HG03139 (cell line): ENCODE measurements around the gene MUC16.
"Not testable (repeated sequence)": the region's sequence is repeated elsewhere in the genome, so short reads cannot be mapped to it uniquely, and the experiment has no call there.

Source experiments
- ATAC-seq: cut with Tn5 transposase; IDR thresholded peaks from one replicate; pipeline ENCODE4 v1.9.1; 2021; ENCODE audit not compliant: unreplicated experiment

MUC16 gene

DNA sequence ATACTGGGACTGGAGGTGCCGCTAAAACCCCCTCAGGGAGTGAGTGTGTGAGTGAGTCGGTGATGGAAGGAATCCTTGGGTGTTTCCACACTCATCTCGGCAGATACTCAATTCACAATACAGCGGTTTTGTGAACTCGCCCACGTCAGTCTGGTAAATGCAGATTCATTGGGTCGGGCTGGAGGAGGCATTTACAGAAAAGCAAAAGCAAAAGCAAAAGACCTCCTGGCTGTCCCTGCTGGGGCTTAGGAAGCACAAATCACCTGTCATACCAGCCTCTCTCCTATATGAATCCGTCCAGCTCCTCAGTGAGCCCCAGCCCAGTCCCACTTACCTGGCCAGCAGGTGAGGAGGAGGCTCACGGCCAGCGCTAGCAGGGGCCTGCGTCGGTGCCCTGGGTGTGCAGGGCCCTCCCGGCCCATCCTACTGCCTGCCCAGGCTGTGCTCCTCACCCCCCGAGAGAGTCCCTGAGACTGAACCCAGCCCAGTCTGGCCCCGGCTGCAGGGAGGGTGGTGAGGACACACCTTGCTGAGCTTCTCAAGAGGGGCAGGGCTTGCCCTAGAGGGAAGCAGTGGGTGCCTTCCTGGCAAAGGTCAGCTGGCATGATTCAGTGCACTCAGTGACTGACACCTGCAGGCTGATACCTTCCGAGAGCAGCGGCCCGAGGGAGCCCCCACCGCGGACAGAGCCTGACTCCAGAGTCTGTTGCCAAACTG, at the start of gene MUC16:
MUC16 (minus strand) TSS at position 475 of the 717 bp plus-strand sequence.
- no peak for ATAC-seq

DNA sequence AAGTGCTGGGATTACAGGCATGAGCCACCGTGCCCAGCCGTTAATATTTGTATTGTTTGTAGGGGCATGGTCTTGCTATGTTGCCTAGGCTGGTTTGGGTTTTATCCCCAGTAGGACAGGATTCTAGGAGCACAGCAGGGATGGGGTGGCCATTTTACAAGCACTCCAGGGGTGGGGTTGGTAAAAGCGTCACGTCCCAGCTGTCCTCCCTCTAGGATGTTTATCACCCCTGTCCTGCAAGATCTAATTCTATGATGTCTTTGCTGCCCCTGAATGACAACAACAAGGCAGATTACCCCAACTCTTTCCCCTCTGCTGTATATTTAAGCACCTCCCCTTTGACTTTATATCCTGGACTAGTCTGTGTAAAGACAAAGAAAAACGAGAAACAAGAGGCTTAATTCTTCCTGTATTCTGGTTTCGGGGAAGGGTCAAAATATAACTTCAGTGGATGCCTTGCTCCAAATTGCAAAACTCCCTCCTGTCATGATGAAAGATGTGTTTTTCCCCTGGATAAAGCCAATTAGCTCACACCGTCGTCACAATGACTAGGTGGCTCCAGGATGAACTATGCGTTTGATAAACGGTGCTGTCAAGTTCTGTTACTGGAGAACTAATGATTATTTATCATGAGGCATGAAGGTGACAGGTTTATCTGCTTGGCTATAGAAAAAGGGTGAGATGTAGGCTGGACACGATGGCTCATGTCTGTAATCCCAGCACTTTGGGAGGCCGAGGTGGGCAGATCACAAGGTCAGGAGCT, 48.9 kb upstream of the MUC16 start:
- no peak for ATAC-seq

DNA sequence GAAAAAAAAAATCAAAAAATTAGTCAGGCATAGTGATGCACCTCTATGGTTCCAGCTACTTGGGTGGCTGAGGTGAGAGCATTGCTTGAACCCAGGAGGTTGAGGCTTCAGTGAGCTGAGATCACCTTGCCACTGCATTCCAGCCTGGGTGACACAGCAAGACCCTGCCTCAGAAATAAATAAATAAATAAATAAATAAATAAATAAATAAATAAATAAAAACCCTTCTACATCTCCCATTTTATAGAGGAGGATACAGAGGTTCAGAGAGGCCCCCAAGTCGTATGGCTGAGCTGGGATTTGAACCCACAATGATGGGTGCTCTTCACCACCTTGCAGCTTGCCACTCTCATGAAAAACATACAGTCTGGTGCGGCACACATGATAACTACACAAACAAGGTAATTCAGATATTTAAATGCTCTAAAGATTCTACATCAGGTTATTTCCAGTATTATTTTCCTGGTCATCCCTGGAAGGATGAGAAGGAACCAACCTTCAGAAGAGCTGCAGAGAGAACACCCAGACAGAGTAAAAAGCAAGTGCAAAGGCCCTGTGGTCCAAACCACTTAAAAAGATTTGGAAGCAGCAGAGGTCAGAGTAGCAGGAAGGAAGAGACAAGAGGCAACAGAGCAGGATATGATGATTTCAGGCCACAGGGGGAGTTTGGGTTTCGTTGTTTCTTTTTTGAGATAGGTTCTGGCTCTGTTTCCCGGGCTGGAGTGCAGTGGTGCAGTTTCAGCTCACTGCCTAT, 47.5 kb upstream of the MUC16 start:
- no peak for ATAC-seq

DNA sequence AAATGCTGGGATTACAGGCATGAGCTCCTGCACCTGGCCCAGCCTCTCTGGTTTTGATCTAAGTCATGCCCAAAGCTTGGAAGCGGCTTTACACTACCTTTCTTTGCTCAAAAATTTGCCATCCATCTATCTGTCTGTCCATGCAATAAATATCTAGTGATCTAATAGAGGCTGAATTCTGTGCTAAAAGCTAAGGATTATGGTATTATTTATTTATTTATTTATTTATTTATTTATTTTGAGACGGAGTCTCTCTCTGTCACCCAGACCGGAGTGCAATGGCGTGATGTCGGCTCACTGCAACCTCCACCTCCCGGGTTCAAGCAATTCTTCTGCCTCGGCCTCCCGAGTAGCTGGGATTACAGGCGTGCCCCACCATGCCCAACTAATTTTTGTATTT, 45.9 kb upstream of the MUC16 start:
- ATAC-seq = not testable (repeated sequence)

DNA sequence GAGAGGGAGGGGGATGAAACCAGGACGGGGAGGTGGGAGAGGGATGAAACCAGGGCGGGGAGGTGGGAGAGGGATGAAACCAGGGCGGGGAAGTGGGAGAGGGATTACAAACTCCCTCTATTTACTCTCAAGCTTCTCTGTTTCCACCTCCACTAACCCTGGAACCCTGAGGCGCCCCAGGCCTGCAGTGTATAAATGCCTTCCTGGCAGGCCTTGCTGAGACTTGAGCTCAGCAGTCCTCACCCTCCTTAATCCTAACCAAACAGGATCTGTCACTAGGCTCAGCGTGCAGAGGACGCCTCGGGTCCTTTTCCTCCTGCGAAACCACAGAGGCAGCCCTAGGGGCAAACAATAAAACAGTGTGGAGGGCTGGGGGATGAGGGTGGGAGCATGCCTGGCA, 44.6 kb upstream of the MUC16 start:
- ATAC-seq = no peak

DNA sequence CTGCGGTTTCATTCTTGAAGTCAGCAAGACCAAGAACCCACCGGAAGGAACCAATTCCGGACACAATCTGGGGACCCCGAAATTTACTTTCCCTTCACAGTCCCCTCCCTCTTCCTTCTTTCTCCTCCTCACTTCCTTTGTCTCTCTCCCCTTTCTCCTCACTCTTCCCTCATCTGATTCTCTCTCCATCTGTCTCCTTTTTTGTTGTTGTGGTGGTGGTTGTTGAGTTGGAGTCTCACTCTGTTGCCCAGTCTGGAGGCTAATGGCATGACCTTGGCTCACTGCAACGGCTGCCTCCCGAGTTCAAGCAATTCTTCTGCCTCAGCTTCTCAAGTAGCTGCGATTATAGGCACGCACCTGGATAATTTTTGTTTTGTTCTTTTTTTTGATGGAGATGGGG, 44.0 kb upstream of the MUC16 start:
- no peak for ATAC-seq

DNA sequence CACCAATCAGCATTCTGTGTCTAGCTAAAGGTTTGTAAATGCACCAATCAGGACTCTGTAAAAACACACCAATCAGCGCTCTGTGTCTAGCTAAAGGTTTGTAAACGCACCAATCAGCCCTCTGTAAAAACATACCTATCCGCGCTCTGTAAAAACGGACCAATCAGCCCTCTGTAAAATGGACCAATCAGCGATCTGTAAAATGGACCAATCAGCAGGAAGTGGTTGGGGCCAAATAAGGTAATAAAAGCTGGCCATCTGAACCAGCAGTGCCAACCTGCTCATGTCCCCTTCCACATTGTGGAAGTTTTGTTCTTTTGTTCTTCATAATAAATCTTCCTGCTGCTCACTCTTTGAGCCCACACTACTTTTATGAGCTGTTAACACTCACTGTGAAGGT, 43.5 kb upstream of the MUC16 start:
- ATAC-seq = not testable (repeated sequence)

DNA sequence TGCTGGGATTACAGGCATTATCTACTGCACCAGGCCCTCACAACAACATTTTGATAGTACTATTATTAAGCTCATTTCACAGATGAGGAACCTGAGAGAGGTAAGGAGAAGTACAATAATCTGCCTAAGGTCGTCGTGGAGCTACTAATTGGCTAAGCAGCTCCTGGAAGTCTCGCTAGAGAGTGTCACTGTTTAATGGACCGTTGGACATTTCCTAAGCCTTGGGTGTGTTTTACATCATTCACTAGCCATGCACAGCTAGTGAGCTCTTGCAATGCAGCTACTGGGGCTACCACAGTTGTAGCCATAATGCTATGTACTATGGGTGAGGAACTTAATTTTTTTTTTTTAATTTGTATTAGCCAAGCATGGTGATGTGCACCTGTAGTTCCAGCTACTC, 42.7 kb upstream of the MUC16 start:
- no peak for ATAC-seq

DNA sequence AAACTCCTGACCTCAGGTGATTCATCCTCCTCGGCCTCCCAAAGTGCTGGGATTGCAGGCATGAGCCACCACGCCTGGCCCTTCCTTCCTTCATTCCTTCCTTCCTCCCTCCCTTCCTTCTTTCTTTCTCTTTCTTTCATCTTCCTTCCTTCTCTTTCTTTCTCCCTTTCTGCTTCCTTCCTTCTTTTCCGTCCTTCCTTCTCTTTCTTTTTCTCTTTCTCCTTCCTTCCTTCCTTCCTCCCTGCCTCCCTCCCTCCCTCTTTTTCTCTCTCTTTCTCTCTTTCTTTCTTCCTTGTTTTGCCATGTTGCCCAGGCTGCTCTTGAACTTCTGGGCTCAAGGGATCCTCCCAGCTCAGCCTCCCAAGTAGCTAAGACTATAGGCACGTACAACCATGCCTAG, 36.5 kb upstream of the MUC16 start:
- no peak for ATAC-seq

DNA sequence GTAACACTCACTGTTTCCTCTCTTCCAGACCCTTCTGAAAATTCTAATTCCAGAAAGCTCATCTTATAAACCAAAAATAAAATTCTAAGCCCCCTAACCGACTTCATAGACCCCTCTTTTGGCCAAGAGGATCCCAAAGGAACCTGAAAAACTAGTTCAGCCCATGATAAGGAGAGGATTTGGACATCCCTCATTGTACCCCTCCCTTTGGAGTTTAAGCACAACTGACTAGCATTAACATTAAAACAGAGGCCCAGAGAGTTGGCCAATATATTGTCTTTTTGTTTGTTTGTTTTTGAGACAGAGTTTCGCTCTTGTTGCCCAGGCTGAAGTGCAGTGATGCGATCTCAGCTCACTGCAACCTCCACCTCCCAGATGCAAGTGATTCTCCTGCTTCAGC, 34.2 kb upstream of the MUC16 start:
- ATAC-seq = no peak

DNA sequence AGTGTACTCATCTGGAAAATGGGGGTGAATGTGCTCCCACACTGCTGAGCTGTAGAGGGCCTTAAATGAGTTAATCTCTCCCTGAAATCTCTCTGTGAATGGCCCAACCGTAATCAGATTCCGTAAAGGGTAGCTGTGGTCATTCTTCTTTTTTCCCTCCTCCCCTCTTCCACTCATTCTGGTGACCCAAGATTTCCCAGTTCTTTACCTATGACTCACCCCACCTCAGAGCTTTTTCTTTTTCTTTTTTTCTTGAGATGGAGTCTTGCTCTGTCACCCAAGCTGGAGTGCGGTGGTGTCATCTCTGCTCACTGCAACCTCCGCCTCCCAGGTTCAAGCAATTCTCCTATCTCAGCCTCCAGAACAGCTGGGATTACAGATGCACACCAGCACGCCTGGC, 33.3 kb upstream of the MUC16 start:
- ATAC-seq = no peak

DNA sequence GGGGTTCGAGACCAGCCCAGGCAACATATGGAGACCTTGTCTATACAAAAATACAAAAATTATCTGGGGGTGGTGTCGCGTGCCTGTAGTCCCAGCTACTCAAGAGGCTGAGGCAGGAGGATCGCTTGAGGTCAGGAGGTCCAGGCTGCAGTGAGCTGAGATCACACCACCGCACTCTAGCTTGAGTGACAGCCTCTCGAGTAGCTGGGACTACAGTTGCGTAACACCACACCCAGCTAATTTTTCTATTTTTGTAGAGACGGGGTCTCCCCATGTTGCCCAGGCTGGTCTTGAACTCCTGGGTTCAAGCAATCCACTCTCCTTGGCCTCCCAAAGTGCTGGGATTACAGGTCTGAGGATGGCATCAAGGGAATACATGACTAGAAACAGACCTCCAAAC, 30.8 kb upstream of the MUC16 start:
- no peak for ATAC-seq

DNA sequence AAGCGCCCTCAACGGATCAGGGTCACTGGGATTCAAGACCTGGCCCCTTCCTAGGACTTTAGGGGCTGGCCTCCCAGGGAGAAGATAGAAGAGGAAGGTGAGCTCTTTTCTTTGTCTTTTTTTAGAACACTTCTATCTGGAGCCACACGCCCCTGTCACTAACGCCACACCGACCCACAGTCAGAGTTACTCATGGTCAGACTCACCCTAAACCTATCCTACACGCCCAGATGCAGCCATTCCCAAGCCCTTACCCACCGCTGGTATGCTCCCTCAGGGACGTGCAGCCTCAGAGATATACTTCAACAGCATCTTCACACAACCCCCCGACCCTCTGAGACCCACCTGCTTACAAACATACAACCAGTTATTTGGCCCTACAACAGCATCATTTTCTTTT, 29.9 kb upstream of the MUC16 start:
- no peak for ATAC-seq

DNA sequence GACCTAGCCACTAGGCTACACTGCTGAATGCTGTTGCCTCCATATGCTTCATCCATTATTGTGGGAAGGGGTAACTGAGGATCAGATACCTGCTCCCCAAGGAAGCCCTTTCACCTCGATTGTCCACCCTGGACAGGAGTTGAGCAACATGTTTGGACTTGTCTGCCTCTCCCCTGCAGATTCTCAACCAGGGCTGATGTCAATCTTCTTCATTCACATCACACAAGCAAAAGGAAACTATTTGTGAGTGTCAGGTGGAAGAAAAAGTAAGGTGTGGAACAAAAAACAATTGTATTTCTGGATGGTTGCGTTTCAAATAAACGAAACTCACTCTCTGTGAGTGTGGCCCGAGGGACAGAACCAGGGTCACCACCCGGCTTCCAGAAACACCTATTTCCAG, 29.5 kb upstream of the MUC16 start:
- no peak for ATAC-seq

DNA sequence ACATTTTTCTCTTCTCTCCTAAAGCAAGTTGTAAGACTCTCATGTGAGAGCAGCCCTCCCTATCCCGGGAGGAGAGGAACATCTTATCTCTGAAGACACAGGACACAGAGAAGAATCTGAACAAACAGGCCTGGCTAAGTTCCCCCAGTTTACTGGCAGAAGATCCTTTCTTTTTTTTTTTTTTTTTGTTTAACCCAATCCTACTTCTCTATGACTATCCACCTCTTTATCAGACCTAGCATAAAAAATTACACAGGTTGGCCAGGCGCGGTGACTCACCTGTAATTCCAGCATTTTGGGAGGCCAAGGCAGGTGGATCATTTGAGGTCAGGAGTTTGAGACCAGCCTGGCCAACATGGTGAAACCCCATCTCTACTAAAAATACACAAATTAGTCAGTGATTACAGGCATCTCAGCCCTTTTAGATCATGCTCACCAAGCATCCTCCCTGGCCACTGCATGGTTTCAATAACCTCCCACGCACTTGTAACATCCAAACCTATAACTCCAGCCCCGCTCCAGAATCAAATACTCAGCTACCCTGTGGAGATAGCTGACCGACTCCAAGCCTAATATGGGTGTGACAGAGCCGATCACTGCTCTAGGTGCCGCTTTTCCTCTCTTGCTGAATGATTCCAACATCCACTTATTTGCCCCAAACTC, 27.3 kb upstream of the MUC16 start:
- ATAC-seq = no peak

DNA sequence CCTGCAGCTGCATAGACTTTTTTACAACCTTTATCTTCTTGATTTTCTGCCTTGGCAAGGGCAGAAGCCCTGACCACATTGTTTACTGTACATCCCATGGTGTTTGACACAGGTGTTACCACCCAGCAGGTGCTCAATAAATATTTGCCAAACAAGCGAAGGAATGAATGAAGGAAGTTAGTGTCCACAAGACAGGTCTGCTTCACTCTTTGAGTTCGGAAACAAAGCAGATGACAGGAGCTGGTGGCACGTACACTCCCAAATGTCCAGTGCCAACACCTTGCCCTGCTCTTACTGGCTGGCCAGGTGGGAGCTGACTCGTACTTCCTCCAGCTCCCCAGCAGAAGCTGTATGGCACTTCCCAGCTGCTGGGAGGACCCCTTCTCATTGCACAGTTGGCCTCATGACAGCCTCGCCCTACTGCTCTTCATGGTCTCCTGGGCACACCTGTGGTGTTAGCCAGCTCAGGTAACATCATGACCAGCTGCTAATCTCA, 22.0 kb upstream of the MUC16 start:
- no peak for ATAC-seq

DNA sequence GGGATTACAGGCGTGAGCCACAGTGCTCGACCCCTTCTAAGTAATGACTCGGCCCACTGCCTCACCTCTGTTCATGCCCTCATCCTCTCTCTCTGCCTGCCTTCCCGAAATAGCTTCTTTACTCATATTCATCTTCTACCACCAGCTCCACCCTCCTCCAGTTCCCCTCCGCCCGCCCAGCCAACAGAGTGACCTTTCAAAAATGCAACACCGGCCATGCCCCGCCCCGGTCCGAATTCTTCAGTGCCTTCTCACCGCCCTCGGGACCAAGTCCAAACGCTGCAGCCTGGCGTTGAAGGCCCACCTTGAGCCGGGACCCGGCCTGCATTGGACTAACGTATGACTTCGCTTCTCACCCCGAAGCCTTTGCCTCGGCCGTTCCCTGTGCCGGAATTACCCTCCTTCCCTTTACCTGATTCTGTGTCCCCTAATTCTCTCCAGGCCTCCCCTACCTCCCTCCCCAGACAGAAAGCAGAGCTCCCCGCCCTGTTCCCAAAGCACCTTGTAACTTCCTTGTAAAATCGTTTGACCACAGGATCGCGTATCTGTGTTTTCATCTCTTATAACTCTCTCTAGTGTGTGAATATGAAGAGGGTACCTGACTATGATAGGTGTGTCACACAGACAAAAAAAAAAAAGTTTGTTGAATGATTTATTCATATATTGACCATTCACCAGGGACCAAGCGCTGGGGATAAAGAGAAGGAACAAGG, 8.1 kb upstream of the MUC16 start:
- no peak for ATAC-seq

DNA sequence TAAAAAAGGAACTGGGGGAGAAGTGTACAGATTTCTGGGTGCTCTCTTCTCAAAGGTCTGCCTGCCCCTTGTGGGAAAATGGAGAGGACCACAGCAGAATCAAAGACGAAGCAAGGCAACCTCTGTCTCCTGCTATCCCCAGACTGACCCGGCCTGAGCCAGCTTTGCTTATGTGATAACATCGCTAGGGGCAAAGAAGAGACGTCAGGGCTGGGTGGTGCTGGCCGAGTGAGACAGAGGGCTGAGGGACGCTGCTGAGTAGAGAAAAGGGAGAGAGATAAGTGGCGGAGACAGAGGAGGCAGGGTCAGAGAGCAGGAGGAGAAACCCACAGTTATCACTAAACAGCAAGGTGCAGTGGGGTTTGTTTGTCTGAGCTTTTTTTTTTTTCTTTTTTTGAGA, 4.6 kb upstream of the MUC16 start:
- ATAC-seq = no peak

DNA sequence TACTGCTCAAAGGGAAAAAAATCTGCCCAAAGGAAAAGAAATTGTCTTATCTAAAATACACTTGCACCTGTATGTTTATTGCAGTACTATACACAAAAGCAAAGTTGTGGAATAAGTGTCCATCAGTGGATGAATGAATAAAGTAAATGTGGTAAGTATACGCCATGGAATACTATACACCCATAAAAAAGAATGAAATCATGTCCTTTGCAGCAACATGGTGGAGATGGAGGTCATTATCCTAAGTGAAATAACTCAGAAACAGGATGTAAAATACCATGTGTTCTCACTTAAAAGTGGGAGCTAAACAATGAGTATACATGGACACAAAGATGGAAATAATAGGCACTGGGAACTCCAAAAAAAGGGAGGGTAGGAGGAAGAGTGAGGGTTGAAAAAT, 3.8 kb upstream of the MUC16 start:
- no peak for ATAC-seq

DNA sequence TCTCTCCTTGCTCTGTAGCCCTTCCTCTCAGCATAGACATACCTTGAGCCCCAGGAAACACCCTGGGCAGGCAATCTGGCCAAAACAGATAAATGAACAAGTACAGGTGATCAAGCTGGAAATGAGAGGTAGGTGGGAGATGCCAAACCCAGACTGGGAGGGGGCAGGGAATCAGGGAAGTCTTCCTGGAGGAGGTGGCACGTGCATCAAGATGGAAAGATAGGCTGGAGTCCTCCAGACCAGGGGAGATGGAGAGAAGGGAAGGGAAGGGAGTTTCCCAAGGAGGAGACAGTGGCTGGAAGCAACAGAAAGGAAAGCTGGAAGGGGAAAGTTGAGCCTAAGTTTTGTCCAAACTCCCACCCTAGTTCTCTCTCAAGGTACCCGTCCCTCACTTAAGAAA, 1.7 kb upstream of the MUC16 start:
- no peak for ATAC-seq

DNA sequence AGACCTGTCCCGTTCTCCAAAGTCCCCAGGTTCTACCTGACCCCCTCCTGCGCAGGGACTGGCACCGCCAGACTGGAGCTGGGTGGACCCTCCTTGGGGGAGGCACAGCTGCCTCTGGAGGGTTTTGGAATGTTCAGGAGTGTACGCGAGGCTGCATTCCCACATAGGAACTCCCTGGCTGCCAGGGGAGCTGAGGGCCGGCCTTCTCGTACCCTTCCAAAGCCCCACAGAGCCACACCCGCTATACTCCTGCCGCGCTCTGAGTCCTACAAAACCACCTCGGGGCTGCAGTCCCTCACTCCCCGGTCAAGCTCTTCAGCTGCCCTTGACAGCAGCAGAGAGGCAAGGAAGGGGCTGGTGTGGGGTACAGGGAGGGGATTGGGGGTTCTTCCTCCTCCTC, 484 bp upstream of the MUC16 start:
- ATAC-seq = no peak
